Measurements from ENCODE around the gene ARSB.

ARSB gene

GRCh38 chr5:78819707-78820106 lies 165.4 kb downstream of the ARSB start:
- Histone ChIP-seq H4K20me1 (ENCODE audit: insufficient read depth, low read length) (no peaks in the 10 kb centered on the region), H3K79me2 (ENCODE audit: insufficient read depth, low read length) (no peaks in the 10 kb centered on the region), H2AFZ (ENCODE audit: low read length) (no peak overlapping the region), H3K9me2 (ENCODE audit: low read depth, low read length) (no peaks in the 10 kb centered on the region), H3K4me3 (ENCODE audit: low read depth, low read length, poor library complexity, severe bottlenecking) (no peak overlapping the region), H3K9ac (ENCODE audit: low read length) (no peak overlapping the region), H3K9me3 (ENCODE audit: low read length) (no peaks in the 10 kb centered on the region; the same call in 1 of the 2 replicates), H3K27ac (ENCODE audit: low read depth, low read length, poor library complexity, severe bottlenecking) (no peak overlapping the region), H3K4me2 (ENCODE audit: low read length) (no peak overlapping the region), H3K36me3 (ENCODE audit: insufficient read depth, low read length) (no peaks in the 10 kb centered on the region), H3K4me1 (ENCODE audit: insufficient read depth, low read length, severe bottlenecking) (peaks cover 8% of the 10 kb centered on the region), H3K27me3 (ENCODE audit: insufficient read depth, low read length) (no peaks in the 10 kb centered on the region), H3F3A (ENCODE audit: insufficient read depth, low read length) (no peaks in the 10 kb centered on the region; the same call in 1 of the 2 replicates)
- TF ChIP-seq EZH2 (IDR thresholded peaks at IDR 0.05; ENCODE audit: borderline replicate concordance, low read length), result no peak
- TF ChIP-seq CTCF (IDR thresholded peaks at IDR 0.05; ENCODE audit: low read length), result no peak

- H3K9me3 ChIP-seq (ENCODE audit: low read length), result no peaks in the 10 kb centered on the region; the same call in 1 of the 2 replicates
- TF ChIP-seq CTCF (IDR thresholded peaks at IDR 0.05; ENCODE audit: low read length), result no peak
- TF ChIP-seq EZH2 (IDR thresholded peaks at IDR 0.05; ENCODE audit: borderline replicate concordance, low read length), result no peak
These were observed 165.9 kb downstream of the ARSB start for GRCh38 chr5:78819166-78819565.

GRCh38 chr5:78816143-78816765 lies 168.9 kb downstream of the ARSB start:
- Histone ChIP-seq H3K4me1 (ENCODE audit: insufficient read depth, low read length, severe bottlenecking) (peaks cover 4% of the 10 kb centered on the region), H2AFZ (ENCODE audit: low read length) (no peak overlapping the region), H3K27ac (ENCODE audit: low read depth, low read length, poor library complexity, severe bottlenecking) (no peak overlapping the region), H3K4me2 (ENCODE audit: low read length) (no peak overlapping the region), H4K20me1 (ENCODE audit: insufficient read depth, low read length) (no peaks in the 10 kb centered on the region), H3K27me3 (ENCODE audit: insufficient read depth, low read length) (no peaks in the 10 kb centered on the region), H3K9me2 (ENCODE audit: low read depth, low read length) (no peaks in the 10 kb centered on the region), H3K79me2 (ENCODE audit: insufficient read depth, low read length) (no peaks in the 10 kb centered on the region), H3K36me3 (ENCODE audit: insufficient read depth, low read length) (no peaks in the 10 kb centered on the region), H3K4me3 (ENCODE audit: low read depth, low read length, poor library complexity, severe bottlenecking) (no peak overlapping the region), H3K9ac (ENCODE audit: low read length) (no peak overlapping the region), H3K9me3 (ENCODE audit: low read length) (no peaks in the 10 kb centered on the region; the same call in 1 of the 2 replicates), H3F3A (ENCODE audit: insufficient read depth, low read length) (no peaks in the 10 kb centered on the region)
- no peak for TF ChIP-seq CTCF (IDR thresholded peaks at IDR 0.05; ENCODE audit: low read length)
- TF ChIP-seq EZH2 (IDR thresholded peaks at IDR 0.05; ENCODE audit: borderline replicate concordance, low read length), result no peak

More at GRCh38 chr5:78819166-78819565, 165.9 kb downstream of the ARSB start:
- no peak overlapping the region for H2AFZ ChIP-seq (ENCODE audit: low read length)
- H3K4me1 ChIP-seq (ENCODE audit: insufficient read depth, low read length, severe bottlenecking), result peaks cover 4% of the 10 kb centered on the region
- H3K4me3 ChIP-seq (ENCODE audit: low read depth, low read length, poor library complexity, severe bottlenecking), result no peak overlapping the region
- H3K36me3 ChIP-seq (ENCODE audit: insufficient read depth, low read length), result no peaks in the 10 kb centered on the region
- no peaks in the 10 kb centered on the region for H4K20me1 ChIP-seq (ENCODE audit: insufficient read depth, low read length)
- no peak overlapping the region for H3K27ac ChIP-seq (ENCODE audit: low read depth, low read length, poor library complexity, severe bottlenecking)
- no peak overlapping the region for H3K4me2 ChIP-seq (ENCODE audit: low read length)
- H3K9me2 ChIP-seq (ENCODE audit: low read depth, low read length), result no peaks in the 10 kb centered on the region
- H3K79me2 ChIP-seq (ENCODE audit: insufficient read depth, low read length), result no peaks in the 10 kb centered on the region
- H3F3A ChIP-seq (ENCODE audit: insufficient read depth, low read length), result no peaks in the 10 kb centered on the region
- H3K27me3 ChIP-seq (ENCODE audit: insufficient read depth, low read length), result no peaks in the 10 kb centered on the region
- no peak overlapping the region for H3K9ac ChIP-seq (ENCODE audit: low read length)

Data from OCI-LY1 (cell line).